ENCODE measurements around the gene PCSK7.

DNA sequence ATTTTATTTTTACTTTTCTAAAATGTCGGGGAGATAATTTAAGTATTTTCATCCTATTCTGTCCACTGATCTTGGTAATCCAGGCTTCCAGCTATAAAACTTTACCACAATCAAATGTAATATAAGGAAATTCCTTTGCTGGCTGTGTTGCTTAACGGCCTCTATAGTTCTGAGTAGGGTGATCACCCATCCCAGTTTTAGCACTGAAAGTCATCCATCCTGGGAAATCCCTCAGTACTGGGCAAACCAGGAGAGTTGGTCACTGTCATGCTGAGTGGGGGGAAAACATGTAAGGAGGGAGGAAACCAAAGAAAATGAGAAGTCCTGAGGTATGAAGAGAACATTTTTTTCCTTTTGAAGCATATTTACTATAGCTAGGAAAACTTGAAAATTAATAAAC is 46.5 kb upstream of the PCSK7 start:
- TF ChIP-seq CTCF (IDR thresholded peaks at IDR 0.05 in 2 of 3, conservative IDR thresholded peaks at IDR 0.05 in 1 of 3; ENCODE audit: control insufficient read depth in 2 of 3, extremely low read depth in 1 of 3, insufficient read depth in 1 of 3, low read depth in 3 of 3, low read length in 3 of 3): no peak
- TF ChIP-seq BRCA1 (IDR thresholded peaks at IDR 0.05; ENCODE audit: low read depth, low read length): no peak
- no peak for TF ChIP-seq NFYA (IDR thresholded peaks at IDR 0.05; ENCODE audit: borderline replicate concordance, low read depth, low read length)
- TF ChIP-seq ZZZ3 (IDR thresholded peaks at IDR 0.05; ENCODE audit: control insufficient read depth, insufficient read length, low read depth): no peak
- TF ChIP-seq ZSCAN29 (IDR thresholded peaks at IDR 0.05): no peak
- TF ChIP-seq RAD51 (IDR thresholded peaks at IDR 0.05): no peak
- TF ChIP-seq RFX5 (IDR thresholded peaks at IDR 0.05; ENCODE audit: low read depth, low read length): no peak

All from GM12878 (cell line).